Endodermal cell (in vitro differentiated cells): ENCODE measurements around the gene FOXP3. TPM values are rescaled to one million over a fixed set of nuclear protein-coding genes. Genes with fewer than 3 reads are reported as not detected.
"Not testable (repeated sequence)": the region's sequence is repeated elsewhere in the genome, so short reads cannot be mapped to it uniquely, and the experiment has no call there.

Experiments
- DNase-seq: peaks from one replicate; pipeline ENCODE4 v3.0.0-alpha.2; 2017
- H3K27ac ChIP-seq: 2 replicates; pipeline ENCODE4 v1.5.1; 2013; ENCODE audit warnings: mild to moderate bottlenecking, low read depth, low read length, moderate library complexity
- H3K27me3 ChIP-seq: 2 replicates; pipeline ENCODE4 v1.6.1; 2013; ENCODE audit warnings: mild to moderate bottlenecking, low read length, moderate library complexity; ENCODE audit not compliant: insufficient read depth, control insufficient read depth, poor library complexity, severe bottlenecking
- H3K36me3 ChIP-seq: 2 replicates; pipeline ENCODE4 v1.7.0; 2013; ENCODE audit warnings: mild to moderate bottlenecking, low read length, moderate library complexity; ENCODE audit not compliant: control insufficient read depth, insufficient read depth
- H3K4me1 ChIP-seq: one replicate; pipeline ENCODE4 v1.7.0; 2013; ENCODE audit warnings: low read length; ENCODE audit not compliant: control insufficient read depth, insufficient read depth
- H3K4me3 ChIP-seq: 2 replicates; pipeline ENCODE4 v1.5.1; 2013; ENCODE audit warnings: mild to moderate bottlenecking, low read length, moderate library complexity
- H3K9ac ChIP-seq: 2 replicates; pipeline ENCODE4 v1.6.1; 2013; ENCODE audit warnings: mild to moderate bottlenecking, low read length, moderate library complexity; ENCODE audit not compliant: poor library complexity, severe bottlenecking; ENCODE audit errors: extremely low read depth
- H3K9me3 ChIP-seq: 2 replicates; pipeline ENCODE4 v1.6.1; 2013; ENCODE audit warnings: mild to moderate bottlenecking, low read length, moderate library complexity; ENCODE audit not compliant: control insufficient read depth
- H3K27ac Mint-ChIP-seq: 2 replicates; pipeline ENCODE4 v1.8.0; 2020; ENCODE audit warnings: mixed read lengths
- H3K27me3 Mint-ChIP-seq: 2 replicates; pipeline ENCODE4 v1.8.0; 2021; ENCODE audit warnings: mild to moderate bottlenecking, mixed read lengths; ENCODE audit not compliant: insufficient read depth
- H3K36me3 Mint-ChIP-seq: 2 replicates; pipeline ENCODE4 v1.8.0; 2020; ENCODE audit warnings: low read depth, mixed read lengths
- H3K4me1 Mint-ChIP-seq: 2 replicates; pipeline ENCODE4 v1.8.0; 2020; ENCODE audit warnings: mixed read lengths
- H3K4me3 Mint-ChIP-seq: 2 replicates; pipeline ENCODE4 v1.8.0; 2020; ENCODE audit warnings: mild to moderate bottlenecking, moderate library complexity, mixed read lengths
- H3K9me3 Mint-ChIP-seq: 2 replicates; pipeline ENCODE4 v1.8.0; 2020; ENCODE audit warnings: mild to moderate bottlenecking, mixed read lengths
- CTCF ChIP-seq: fragments of 200-600 bp; sonication (generic); conservative IDR thresholded peaks from 2 replicates; pipeline ENCODE4 v1.5.0; 2021; ENCODE audit warnings: antibody characterized with exemption, mild to moderate bottlenecking
- WGBS, 2 experiments: methylation state at CpG; one replicate each; pipeline versions ENCODE4 v1.1.5 to v1.1.7; 2013; ENCODE audit warnings: missing lambda C conversion rate in 2 of 2, mixed read lengths in 1 of 2; ENCODE audit not compliant: insufficient coverage in 1 of 2, insufficient read length in 1 of 2; 5-methylcytosine and 5-hydroxymethylcytosine counted together
- total RNA-seq, 2 donors: library from RNA; stranded (reverse); fragmentation: NEBNext Ultra II Directional in 1 of 2; extraction: Animal tissue kit (Norgen Biotek cat#: 25700) in 1 of 2; gene quantifications; 2 replicates in 1 of 2; 3 replicates in 1 of 2; pipeline ENCODE4 v1.2.1, GENCODE V29; 2021

Gene FOXP3
- total RNA-seq, 2 donors from 2014 or later: 0.53 to 0.77 TPM

DNA sequence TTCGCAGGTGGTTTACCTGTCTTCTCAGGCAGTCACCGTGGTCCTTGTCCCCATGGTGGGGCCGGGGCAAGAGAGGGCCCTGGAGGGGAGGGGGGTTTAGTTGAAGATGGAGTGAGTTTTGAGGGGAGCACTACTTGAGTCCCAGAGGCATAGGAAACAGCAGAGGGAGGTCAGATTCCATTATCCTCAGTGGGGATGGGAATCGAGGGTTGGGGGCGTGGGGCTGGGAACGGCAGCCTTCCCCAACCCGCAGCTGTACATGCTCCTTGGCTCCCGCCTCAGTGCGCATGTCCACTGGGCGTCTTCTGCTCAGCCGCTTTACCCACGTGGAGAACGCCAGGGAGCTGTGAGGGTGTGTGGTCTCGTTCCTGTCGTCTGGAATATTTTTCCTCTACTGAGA, 38.8 kb upstream of the FOXP3 start, which contains the start of gene GAGE10:
Gene GAGE10 (plus strand): TSS at position 301 of the 400 bp plus-strand sequence. CDS start 1,214 bp downstream, outside the sequence.
- 85% methylated on average over 15 of the region's 15 CpGs; no CpG with 5 or more reads in 1 of the 2 experiments for WGBS, 2 experiments
- DNase-seq: no peak
- H3K4me1 Mint-ChIP-seq: no peaks in the 10 kb centered on the region
- Histone ChIP-seq H3K36me3 (no peaks in the 10 kb centered on the region), H3K9me3 (no peaks in the 10 kb centered on the region), H3K27me3 (no peaks in the 10 kb centered on the region), H3K27ac (no peak within 1 kb of the TSS), H3K4me1 (no peaks in the 10 kb centered on the region), H3K4me3 (no peak within 1 kb of the TSS), H3K9ac (no peak within 1 kb of the TSS)
- H3K27ac Mint-ChIP-seq: no peak within 1 kb of the TSS
- H3K36me3 Mint-ChIP-seq: no peaks in the 10 kb centered on the region
- H3K4me3 Mint-ChIP-seq: no peak within 1 kb of the TSS
- TF ChIP-seq CTCF: no peak
- H3K9me3 Mint-ChIP-seq: peaks cover 60% of the 10 kb centered on the region
- no peaks in the 10 kb centered on the region for H3K27me3 Mint-ChIP-seq

GRCh38 chrX:49300703-49301102, 36.2 kb upstream of the FOXP3 start:
- Histone ChIP-seq H3K9ac (no peak overlapping the region), H3K4me1 (no peaks in the 10 kb centered on the region), H3K27me3 (no peaks in the 10 kb centered on the region), H3K9me3 (no peaks in the 10 kb centered on the region), H3K36me3 (no peaks in the 10 kb centered on the region), H3K4me3 (no peak overlapping the region), H3K27ac (no peak overlapping the region)
- no peak for DNase-seq
- H3K4me1 Mint-ChIP-seq: no peaks in the 10 kb centered on the region
- TF ChIP-seq CTCF: no peak
- no peaks in the 10 kb centered on the region for H3K27me3 Mint-ChIP-seq
- H3K27ac Mint-ChIP-seq: no peak overlapping the region
- H3K4me3 Mint-ChIP-seq: no peak overlapping the region
- H3K9me3 Mint-ChIP-seq: peaks cover 67% of the 10 kb centered on the region
- H3K36me3 Mint-ChIP-seq: no peaks in the 10 kb centered on the region
- no CpG with 5 or more reads among the region's 1 CpG for WGBS, 2 experiments

DNA sequence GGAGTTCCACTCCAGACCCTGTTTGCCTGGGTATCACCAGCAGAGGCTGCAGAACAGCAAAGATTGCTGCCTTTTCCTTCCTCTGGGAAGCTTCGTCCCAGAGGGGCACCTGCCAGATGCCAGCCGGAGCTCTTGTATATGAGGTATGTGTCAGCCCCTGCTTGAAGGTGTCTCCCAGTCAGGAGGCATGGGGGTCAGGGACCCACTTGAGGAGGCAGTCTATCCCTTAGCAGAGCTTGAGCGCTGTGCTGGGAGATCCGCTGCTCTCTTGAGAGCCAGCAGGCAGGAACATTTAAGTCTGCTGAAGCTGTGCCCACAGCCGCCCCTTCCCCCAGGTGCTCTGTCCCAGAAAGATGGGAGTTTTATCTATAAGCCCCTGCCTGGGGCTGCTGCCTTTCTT, 34.8 kb upstream of the FOXP3 start:
- 86% methylated on average over 4 of the region's 5 CpGs; no CpG with 5 or more reads in 1 of the 2 experiments for WGBS, 2 experiments
- not testable (repeated sequence) for H3K27me3 Mint-ChIP-seq, H3K4me1 ChIP-seq, H3K4me3 ChIP-seq, H3K9ac ChIP-seq, H3K36me3 ChIP-seq, H3K9me3 ChIP-seq, H3K27me3 ChIP-seq, H3K27ac ChIP-seq, H3K4me3 Mint-ChIP-seq, H3K27ac Mint-ChIP-seq, H3K4me1 Mint-ChIP-seq, DNase-seq, H3K36me3 Mint-ChIP-seq
- H3K9me3 Mint-ChIP-seq: peaks cover 72% of the 10 kb centered on the region
